GM21619 (cell line): Measurements from ENCODE around the gene TNRC6B.
"Not testable (repeated sequence)": the region's sequence is repeated elsewhere in the genome, so short reads cannot be mapped to it uniquely, and the experiment has no call there.

ENCODE experiments used
- ATAC-seq: cut with Tn5 transposase; IDR thresholded peaks from one replicate; pipeline ENCODE4 v1.9.1; 2021; ENCODE audit not compliant: unreplicated experiment

Gene TNRC6B

GRCh38 chr22:40276996-40277823, 99.5 kb downstream of the TNRC6B start:
- no peak for ATAC-seq

- ATAC-seq, result no peak
Observed at GRCh38 chr22:40279017-40279416, 101.3 kb downstream of the TNRC6B start.

GRCh38 chr22:40281717-40282116, 104.0 kb downstream of the TNRC6B start:
- ATAC-seq, result no peak

- no peak for ATAC-seq
Observed at GRCh38 chr22:40285513-40285912, 107.8 kb downstream of the TNRC6B start.

- ATAC-seq, result no peak
Observed at GRCh38 chr22:40289991-40290459, 112.3 kb downstream of the TNRC6B start.

- ATAC-seq, result no peak
Observed at GRCh38 chr22:40290516-40290915, 112.8 kb downstream of the TNRC6B start.

GRCh38 chr22:40294696-40295095, 117.0 kb downstream of the TNRC6B start:
- ATAC-seq, result no peak

- no peak for ATAC-seq
Observed at GRCh38 chr22:40300316-40300715, 122.6 kb downstream of the TNRC6B start.

GRCh38 chr22:40300884-40301672, 123.4 kb downstream of the TNRC6B start:
- ATAC-seq, result peak; percentile 84

- ATAC-seq, result no peak
Observed at GRCh38 chr22:40302149-40302548, 124.4 kb downstream of the TNRC6B start.

GRCh38 chr22:40305625-40306024, 127.9 kb downstream of the TNRC6B start:
- ATAC-seq, result no peak

GRCh38 chr22:40308999-40309573, 131.4 kb downstream of the TNRC6B start:
- ATAC-seq, result no peak

- ATAC-seq, result no peak
Observed at GRCh38 chr22:40309631-40310030, 131.9 kb downstream of the TNRC6B start.

GRCh38 chr22:40310081-40310767, 132.5 kb downstream of the TNRC6B start:
- ATAC-seq, result no peak

GRCh38 chr22:40310768-40311120, 133.0 kb downstream of the TNRC6B start:
- no peak for ATAC-seq

GRCh38 chr22:40311646-40312045, 133.9 kb downstream of the TNRC6B start:
- not testable (repeated sequence) for ATAC-seq

- ATAC-seq, result no peak
Observed at GRCh38 chr22:40312050-40312449, 134.3 kb downstream of the TNRC6B start.

- no peak for ATAC-seq
Observed at GRCh38 chr22:40313007-40313406, 135.3 kb downstream of the TNRC6B start.

- no peak for ATAC-seq
Observed at GRCh38 chr22:40314041-40314440, 136.3 kb downstream of the TNRC6B start.

- ATAC-seq, result no peak
Observed at GRCh38 chr22:40320687-40321086, 143.0 kb downstream of the TNRC6B start.

- no peak for ATAC-seq
Observed at GRCh38 chr22:40322021-40322420, 144.3 kb downstream of the TNRC6B start.
